Fibroblast of upper back skin (primary cell): Measurements from ENCODE around the gene UNC50.
A peak's percentile ranks its signal among the peaks of the same experiment; 100 is the strongest.

Source experiments
- DNase-seq: peaks from one replicate; pipeline ENCODE4 v3.0.0-alpha.2; 2013

The UNC50 gene, protein sequence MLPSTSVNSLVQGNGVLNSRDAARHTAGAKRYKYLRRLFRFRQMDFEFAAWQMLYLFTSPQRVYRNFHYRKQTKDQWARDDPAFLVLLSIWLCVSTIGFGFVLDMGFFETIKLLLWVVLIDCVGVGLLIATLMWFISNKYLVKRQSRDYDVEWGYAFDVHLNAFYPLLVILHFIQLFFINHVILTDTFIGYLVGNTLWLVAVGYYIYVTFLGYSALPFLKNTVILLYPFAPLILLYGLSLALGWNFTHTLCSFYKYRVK

DNA sequence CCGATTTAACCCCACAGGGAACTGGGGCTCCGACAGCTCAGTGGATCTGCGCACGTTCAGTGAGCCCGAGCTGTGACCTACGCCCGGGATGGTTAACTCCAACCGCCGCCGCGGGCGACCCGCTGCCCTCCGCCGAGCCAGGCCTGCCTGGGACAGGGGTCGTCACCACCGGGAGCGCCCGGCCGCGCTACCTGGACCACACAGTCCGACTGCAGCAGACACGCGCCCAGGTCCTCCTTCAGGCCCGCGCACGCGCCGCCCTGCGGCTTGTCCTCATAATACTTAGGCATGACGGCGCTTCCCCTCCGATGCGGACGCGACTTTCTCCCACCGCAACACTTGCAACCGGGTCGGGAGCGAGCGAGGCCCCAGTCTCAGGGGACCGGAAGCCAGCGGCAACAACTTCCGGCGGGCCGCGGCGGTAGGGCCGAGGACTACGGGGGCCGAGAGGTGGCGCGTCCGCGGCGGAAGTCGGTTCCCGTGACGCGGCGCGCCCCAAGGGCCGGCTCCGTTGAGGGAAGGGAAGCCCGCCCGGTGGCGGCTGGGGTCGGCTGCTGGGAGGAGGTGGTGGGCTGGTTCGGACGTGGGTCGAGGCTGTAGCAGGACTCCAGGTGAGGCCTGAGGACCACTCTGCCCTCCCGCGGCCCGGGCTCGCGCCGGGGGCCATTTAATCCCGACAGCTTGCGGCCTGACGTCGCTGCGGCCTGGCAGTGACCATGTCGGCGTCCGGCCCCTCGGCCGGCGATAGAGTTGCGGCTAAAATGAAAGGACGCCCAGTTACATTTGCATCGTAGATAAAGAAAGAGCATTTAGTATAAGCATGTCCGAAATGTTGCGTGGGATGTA lies at the start of gene UNC50, which contains the start of gene COA5:
TSS of gene UNC50 (plus strand) at position 474 of the 846 bp plus-strand sequence. CDS start 1,171 bp downstream, outside the sequence.
TSS of gene COA5 (minus strand) at position 397 of the 846 bp plus-strand sequence. CDS start at position 290, 107 bp downstream.
- DNase-seq: peak; percentile 87

DNA sequence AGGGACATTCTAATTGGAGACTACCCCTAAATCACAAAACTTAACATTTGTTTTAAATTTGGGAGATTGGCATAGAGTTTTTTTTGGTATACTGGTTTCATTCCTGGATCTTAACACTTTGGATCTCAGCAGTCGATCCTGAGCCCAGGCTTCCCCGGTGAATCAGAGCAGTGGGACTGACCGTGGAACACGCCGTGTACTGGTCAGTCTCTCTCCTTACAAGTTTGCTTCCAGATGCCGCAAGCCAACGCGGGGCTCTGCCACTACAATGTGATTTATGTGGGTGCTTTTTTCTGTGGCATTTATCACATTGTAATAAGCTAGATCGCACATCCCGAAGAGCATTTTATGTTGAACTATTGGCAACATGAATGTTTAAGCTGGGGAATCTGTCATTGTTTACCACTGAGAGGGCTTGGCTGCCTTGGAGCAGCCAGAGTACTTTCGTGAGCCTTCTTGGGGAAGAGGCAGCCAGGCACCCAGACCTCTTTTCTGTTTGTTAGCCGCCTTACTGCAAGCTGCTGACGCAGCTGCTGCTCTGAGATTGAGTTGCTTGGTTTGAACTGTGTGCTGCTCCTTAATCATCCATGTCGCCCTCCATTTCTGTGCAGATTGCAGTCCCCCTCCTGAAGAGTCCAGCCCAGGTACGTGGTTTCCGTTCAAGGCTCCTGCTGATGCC lies 49.4 kb upstream of the UNC50 start:
- DNase-seq: no peak

DNA sequence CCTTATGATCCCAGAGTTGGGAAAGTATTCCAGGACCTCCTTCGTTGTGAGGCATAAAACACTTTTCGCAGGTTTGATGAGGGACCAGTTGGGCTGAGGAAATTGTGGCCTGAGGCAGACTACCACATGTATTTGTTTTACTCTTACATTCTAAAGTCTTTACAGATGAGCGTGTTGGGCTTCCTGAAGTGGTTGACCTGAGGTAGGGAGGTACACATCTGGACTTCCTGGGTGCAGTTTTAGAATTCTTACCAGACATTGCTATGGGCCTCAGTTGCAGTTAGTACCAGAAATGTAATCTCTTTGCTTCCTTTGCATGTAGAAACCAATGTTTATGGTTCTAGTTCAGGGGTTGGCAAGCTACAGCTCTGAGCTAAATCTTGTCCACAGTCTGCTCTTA lies 48.8 kb upstream of the UNC50 start:
- no peak for DNase-seq

DNA sequence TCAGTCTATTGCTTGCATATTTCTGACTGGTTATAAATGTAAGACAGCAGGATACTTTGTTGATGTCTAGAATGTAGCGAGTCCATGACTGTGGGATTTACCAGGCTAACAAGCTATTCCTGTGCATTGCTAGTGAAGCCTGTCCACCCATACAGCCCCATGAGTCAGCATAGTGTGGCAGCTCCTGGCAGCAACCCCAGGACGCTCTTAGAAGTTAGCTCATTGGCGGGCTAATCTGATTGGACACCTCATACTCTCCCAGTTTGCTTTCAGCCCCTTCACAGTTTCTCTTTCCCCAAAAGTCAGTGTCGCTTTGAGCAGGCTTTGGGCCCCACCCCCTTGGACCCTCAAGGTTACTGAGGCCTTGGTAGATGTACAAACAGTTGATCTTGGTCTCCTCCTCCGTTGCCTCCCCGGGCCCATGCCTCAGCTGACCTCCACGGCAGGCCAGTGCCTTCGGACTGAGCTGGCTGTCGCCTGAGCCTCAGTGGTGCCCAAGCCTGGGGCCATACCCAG lies 48.1 kb upstream of the UNC50 start:
- DNase-seq: peak; percentile 84

DNA sequence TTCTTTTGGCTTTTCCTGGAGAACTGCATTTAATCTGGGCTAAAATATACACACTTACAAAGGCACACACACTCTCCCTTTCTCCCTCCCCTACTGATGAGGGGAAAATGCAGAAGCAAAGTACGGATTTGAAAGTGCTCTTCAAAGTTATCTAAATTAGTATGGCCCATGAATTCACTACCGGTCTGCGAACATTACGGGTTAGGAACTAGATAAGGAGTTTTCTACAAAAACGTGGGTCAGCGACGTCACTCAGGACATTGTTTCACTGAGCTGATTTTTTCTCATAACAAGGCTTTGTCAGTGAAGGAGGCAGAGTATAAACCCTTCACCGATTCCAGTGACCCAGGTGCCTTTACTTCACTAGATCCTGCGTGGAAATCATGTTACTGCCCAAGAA lies 47.4 kb upstream of the UNC50 start:
- no peak for DNase-seq

DNA sequence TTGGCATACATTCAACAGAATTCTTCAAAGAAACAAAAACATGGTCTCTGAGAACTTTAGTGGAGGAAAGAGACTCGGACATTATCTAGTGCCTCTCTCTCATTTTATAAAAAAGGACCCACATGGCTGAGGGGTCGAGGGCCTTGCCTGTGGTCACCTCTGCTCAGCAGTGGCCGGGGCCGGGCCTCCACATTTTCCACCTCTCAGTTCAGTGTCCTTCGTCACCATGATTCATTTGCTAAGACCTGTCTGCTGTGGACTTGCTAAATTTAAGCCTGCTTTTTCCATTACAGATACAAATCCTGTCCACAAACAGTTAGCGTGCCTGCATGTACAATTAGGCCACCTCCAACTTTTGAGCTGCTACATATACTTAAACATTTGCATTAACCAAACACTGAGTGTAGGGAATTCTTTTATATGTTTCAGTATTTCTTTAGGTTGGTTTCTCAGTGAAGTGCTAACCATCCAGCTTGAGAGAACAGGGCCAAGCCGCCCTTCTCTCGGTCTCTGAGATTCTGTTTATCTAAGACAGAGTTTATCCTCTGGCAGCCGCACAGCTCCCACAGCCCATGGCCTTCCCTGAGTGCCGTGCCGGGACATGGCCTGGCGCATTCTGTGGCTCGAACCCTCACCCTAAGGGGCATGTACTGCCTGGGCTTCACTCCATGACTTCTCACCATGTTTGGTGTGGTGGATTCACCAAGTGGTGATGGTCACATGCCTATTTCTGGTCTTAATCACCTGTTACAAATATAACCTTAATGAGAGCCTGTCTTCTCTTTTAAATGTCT lies 46.3 kb upstream of the UNC50 start:
- DNase-seq: no peak

DNA sequence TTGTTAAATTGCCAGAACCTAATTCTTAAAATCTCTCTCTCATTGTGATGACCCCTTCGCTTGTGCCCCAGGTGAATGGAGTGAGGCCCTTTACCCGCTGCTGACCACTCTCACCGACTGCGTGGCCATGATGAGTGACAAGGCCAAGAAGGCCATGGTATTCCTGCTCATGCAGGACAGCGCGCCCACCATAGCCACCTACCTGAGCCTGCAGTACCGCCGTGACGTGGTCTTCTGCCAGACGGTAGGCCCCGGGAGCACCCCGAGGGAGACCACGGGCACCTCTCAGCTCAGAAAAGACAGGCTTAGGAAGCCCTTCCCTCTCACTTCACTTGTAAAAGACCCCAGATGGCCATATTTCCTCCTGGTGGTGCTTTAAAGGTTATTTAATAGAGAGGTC lies 45.0 kb upstream of the UNC50 start:
- no peak for DNase-seq

DNA sequence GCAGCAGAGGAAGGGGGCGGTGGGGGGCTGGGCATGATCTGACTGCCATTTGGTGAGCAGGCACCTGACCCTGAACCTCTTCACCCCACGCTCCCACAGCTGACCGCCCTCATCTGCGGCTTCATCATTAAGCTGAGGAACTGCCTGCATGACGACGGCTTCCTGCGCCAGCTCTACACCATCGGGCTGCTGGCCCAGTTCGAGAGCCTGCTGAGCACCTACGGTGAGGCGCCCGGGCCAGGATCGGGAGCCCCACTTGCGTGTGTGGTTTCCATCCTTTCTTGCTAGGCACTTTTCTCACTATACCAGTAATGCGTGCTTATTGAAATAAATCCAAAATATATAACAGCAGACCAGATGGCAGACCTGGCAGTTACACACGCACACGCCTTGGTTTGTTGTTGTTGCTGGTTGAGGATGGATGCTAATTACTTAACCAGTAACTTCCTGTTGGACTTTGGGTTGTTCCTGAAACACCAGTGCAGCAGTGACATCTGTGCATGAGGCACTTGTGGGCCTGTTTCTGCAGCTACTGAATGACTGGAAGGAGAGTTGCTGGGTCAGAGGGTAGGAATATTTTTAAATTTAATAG lies 43.8 kb upstream of the UNC50 start:
- no peak for DNase-seq

DNA sequence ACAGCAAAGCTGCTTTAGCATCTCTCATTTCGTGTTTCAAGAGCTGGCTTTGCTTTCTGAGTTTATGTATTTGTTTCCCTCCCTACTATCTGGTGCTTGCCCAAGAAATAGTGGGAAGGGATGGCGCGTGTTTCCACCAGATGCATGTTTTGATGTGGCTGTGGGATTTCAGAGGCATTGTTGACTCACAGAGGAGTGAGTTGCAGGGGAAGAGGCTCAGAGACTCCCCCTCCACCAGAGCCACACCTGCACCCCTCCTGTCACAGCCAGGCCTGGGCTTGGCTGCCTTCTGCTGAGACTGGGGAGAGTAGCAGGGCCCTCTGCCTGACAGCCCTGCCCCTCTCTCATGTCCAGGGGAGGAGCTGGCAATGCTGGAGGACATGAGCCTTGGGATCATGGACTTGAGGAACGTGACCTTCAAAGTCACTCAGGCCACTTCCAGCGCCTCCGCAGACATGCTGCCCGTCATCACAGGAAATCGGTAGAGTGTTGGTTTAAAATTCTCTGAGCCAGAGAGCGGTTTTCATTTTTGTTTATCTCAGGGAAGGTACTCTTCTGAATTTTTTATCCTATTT lies 43.0 kb upstream of the UNC50 start:
- DNase-seq: no peak

DNA sequence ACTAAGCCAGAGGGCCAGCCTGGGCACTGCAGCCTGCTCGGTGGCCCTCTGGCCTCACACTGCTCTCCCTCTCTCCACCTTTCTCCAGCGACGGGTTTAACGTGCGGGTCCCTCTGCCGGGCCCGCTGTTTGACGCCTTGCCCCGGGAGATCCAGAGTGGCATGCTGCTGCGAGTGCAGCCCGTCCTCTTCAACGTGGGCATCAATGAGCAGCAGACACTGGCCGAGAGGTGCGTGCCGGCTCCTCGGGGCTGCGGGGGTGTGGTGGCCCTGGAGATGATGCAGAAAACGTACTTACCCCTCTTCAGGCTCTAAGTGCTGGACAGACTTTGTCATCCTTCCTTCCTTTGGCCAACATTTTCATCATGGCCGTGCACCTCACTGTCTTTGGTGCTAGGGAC lies 42.4 kb upstream of the UNC50 start:
- DNase-seq: no peak

DNA sequence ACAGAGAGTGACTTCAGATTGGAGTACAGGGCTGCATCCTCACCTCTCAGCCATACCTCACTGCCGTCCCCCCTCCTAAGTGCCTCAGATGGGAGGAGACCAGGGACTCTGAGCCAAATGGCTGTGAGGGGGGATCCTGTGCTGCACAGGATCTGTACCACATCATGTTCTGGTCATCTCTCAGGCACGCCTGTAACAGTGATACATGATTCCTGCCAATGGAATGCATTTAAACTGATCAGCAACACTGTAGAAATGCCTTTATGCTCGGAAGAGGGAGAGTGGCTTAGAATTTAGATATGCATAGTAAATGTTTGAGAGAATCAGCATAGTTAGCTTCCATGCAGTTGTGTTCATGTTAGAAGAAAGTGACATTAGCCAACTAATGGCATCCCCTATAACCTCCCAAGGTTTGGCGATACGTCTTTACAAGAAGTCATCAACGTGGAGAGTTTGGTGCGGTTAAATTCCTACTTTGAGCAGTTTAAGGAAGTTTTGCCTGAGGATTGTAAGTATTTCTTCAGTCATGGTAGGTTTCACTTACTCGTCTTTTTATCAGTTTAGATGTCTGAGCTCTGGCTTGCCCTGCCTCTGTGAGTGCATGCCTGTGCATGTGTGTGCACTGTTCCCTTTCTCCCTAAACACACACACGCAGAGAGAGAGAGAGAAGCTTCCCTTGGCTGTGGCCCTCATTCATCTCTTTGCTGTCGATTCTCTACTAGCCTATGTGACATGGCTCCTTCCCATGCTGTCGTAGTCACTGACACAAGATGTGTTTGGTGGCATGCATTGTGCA lies 40.0 kb upstream of the UNC50 start:
- peak; percentile 51 for DNase-seq

DNA sequence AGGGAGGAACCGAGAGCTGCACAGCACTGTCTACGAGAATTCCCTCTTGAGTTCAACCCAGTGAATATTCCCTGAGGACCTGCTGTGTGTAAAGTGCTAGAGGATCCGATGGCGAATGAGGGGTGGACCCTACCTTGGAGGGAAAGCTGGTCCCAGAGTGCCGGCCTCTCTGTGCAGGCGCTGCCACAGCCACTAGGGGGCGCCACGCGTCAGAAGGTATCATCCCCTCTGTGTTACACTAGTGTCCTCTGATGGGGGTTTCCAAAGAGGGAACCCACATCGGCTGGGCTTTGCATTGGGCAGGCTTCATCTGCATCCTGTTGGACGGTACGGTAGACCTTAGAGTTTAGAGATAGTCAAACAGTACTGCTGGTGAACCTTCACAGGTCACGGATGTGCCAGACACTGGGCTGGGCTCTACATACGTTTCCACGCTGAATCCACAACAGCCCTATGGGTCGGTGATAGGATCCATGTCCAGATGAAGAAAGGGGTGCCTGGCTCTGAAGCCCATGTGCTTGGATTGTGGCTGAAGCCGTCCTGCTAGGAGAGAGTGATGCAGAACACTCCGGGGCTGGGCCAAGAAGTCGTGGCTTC lies 39.1 kb upstream of the UNC50 start:
- DNase-seq: no peak

DNA sequence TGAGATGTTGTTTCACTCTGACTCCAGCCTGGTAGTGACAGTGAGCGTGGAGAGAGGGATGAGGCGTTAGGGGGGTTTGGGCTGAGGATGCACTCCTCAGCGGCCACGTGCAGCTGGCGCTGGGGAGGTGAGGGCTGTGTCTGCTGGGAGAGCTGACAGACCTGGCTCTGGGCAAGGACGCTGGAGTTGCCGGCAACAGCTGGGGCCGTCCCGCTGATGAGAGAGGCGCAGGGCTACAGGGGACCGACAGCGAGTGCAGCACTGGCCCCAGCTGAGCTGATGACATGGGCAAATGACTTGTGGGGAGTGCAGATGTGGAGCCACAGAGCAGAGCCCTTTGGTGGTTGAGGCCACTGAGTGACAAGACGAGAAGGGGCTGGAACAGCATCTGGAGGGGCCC lies 38.5 kb upstream of the UNC50 start:
- no peak for DNase-seq

DNA sequence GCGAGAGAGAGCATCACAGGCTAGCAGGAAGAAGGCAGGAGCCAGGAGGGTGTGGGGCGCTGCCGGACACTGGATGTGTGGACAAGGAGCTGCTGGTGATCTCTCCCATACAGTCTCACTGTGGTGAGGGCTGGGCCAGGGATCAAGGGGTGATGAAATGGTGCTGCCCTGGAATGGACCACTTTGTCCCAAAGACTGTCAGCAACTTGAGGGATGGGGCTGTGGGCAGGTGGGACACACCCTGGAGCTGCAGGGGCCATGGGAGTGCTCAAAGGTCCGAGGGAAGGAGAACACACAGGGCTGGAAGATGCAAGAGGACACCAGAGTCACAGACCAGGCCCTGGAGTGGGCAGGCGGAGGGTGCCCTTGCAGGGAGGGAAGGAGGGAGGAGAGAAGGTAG lies 38.0 kb upstream of the UNC50 start:
- DNase-seq: no peak

DNA sequence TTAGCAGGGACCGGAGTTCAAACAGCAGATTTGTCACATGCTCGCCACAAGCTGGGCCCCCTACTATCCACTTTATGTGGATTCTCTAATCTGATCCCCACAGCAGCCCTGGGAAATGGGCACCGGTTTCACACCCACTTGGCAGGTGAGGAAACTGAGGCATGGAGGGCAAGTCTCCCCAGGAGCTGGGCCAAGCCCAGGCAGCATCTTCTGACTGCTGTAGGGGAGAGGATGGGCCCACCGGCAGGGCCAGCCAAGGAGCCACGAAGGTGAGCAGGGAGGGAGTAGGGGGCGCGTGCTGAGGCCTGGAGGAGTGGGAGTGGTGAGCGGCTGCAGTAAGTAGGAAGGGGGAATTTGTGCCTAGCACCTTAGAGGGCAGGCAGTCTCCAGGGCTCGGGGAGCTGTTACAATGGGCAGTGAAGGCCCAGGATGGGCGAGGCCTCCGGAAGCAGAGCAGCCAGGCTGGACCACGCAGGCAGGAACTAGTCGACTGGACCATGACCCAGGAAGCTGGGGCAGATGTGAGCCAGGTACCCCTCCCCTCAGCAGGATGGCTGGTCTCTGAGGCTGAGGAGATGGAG lies 37.2 kb upstream of the UNC50 start:
- DNase-seq: no peak

DNA sequence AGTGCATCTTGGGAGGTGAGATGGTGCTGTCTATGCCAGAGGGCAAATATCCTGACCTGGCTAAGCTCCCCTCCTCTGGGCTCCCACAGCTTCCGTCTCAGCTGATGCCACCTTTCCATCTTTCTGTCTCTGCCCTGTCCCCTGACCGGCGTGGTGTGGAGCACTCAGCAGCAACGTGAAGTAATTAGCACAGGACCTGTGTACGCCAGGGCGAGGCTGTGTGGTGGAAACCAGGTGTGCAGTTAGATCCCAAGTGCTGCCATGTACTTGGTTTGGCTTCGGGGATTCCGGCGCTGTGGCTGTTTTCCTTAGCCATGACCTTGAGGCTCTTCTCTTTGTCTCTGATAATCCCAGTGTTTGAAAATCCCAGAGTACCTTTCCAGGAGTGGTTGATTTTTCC lies 36.6 kb upstream of the UNC50 start:
- DNase-seq: no peak

DNA sequence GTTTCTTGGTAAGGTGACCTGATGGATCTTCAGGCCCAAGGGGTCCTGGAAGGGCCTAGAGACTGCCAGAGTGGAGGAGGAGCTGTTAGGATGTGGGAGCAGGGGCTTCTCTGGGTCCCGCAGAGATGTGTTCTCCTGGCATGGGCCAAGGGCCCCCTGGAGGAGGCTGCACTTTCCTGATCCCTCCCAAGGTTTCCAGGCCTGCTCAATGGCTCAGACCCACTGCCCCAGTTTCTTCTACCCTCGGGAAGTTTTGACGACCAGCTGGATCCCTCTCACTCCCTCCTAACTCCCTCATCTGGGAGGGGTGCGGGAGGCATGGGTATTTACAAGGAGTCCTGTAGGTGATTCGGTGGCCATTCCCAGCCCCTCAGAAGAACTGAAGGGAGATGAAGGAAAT lies 36.2 kb upstream of the UNC50 start:
- DNase-seq: no peak

DNA sequence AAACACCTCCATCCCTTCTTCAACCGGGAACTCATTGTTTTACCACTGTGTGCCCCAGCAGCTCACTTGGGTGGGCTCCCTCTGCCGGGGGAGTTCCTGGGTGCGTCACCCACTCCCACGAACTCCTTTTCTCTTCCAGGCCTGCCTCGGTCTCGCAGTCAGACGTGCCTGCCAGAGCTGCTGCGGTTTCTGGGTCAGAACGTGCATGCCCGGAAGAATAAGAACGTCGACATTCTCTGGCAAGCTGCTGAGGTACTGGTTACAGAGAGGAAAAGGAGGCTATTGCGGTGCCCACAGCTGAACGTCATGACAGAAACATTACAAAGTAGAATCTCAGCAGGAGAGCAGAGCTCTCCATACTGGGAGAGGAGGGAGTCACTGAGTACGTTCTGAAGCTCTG lies 35.7 kb upstream of the UNC50 start:
- no peak for DNase-seq

DNA sequence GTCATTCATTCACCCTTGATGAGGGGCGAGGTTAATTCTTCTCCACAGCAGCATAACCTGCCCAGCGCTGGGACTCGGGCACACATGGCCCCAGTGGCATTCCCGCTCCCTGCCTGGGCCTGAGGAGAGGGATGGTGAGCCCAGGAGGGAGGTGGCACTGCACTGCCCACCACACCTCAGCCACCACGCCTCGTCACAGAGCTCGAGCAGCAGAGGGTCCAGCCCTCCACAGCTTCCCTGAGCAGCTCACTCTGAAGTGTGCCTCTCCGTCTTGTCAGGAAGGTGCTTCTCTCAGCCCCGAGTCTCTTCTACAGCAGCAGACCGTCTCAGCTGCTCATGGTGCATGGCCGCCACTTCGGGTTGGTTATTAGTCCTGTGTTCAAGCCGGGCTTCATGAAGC lies 35.0 kb upstream of the UNC50 start:
- DNase-seq: no peak

DNA sequence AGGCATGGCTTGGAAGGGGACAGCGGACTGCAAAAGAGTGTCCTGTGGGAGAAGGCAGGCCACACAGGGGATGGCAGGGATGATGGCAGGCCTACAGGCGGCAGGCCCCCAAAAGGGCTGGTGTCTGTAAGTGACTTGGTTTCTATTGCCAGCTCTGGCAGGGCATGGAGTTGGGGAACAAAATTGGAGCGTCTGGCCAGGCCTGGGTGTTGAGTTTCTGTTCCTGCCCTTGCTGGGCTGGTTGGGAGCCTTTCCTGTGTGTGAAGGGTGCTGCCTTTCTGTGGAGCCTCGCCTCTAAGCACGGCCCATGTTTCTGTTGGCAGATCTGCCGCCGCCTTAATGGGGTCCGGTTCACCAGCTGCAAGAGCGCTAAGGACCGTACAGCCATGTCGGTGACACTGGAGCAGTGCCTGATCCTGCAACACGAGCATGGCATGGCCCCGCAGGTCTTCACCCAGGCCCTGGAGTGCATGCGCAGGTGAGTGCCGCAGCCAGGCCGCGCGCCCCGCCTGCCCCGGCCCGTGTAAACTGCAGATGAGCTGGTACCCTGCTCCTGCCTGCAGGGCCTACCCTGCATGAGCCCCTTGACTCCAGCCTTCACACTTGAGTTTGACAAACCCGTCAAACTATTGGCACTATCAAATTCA lies 31.6 kb upstream of the UNC50 start:
- DNase-seq: no peak
